Activated T-helper 1 cell treated with anti-CD3 and anti-CD28 coated beads, Interleukin-12 subunit alpha, Interleukin-12 subunit beta, Interleukin-2, Interleukin-4 antibody, amounts not matched to agents 30 ng/mL and 10 ng/mL and 1 ng/mL, durations not matched to agents 14 hours and 24 hours and 36 hours (primary cell): ENCODE measurements around the gene RADIL. TPM values are rescaled to one million over a fixed set of nuclear protein-coding genes. Genes with fewer than 3 reads are reported as not detected.

Experiments used
- DNase-seq: peaks from one replicate; pipeline ENCODE4 v3.0.0; 2021; ENCODE audit warnings: low spot score
- H3K27ac Mint-ChIP-seq: one replicate; pipeline ENCODE4 v1.8.0; 2021; ENCODE audit warnings: mild to moderate bottlenecking, mixed read lengths
- H3K27me3 Mint-ChIP-seq: one replicate; pipeline ENCODE4 v1.8.0; 2022; ENCODE audit warnings: mild to moderate bottlenecking, moderate library complexity, mixed read lengths; ENCODE audit not compliant: insufficient read depth
- H3K36me3 Mint-ChIP-seq: one replicate; pipeline ENCODE4 v1.8.0; 2021; ENCODE audit warnings: low read depth, mixed read lengths
- H3K4me1 Mint-ChIP-seq: one replicate; pipeline ENCODE4 v1.8.0; 2021; ENCODE audit warnings: low read depth, mixed read lengths
- H3K4me3 Mint-ChIP-seq: one replicate; pipeline ENCODE4 v1.8.0; 2021; ENCODE audit warnings: mild to moderate bottlenecking, moderate library complexity, mixed read lengths
- H3K9me3 Mint-ChIP-seq: one replicate; pipeline ENCODE4 v1.8.0; 2021; ENCODE audit warnings: mixed read lengths
- intact Hi-C: fragments of 100-400 bp; cut with micrococcal nuclease; formaldehyde crosslinking; loops from one replicate; pipeline ENCODE4 v1.15.1; 2024
- total RNA-seq: library from RNA; stranded (reverse); gene quantifications from 2 replicates; pipeline ENCODE4 v1.2.3, GENCODE V29; 2022

The RADIL gene
- total RNA-seq, 1 donor from 2014 or later, result 0.26 TPM

DNA sequence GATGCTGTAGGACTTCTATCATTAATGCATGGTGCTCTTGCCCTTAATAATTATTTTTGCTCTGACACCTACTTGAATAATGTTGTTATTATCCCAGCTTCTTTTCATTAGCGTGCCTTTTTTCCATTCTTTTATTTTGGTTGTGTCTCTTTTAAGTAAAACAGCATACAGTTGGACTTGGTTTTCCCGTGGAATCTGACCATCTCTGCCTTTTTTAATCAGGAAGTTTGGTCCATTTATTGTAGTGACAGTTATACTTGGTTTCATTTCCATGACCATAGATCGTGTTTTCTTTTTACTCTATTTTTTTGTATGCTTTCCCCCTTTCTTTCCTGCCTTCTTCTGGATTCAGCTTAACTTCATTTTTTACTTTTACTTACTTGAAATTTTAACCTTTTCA lies 26.3 kb downstream of the RADIL start:
- no peak overlapping the region for H3K4me3 Mint-ChIP-seq
- no peaks in the 10 kb centered on the region for H3K4me1 Mint-ChIP-seq
- peaks cover 22% of the 10 kb centered on the region for H3K27me3 Mint-ChIP-seq
- no peaks in the 10 kb centered on the region for H3K36me3 Mint-ChIP-seq
- no peak for DNase-seq
- H3K27ac Mint-ChIP-seq, result no peak overlapping the region
- peaks cover 4% of the 10 kb centered on the region for H3K9me3 Mint-ChIP-seq
- intact Hi-C loops, result no loop called here

DNA sequence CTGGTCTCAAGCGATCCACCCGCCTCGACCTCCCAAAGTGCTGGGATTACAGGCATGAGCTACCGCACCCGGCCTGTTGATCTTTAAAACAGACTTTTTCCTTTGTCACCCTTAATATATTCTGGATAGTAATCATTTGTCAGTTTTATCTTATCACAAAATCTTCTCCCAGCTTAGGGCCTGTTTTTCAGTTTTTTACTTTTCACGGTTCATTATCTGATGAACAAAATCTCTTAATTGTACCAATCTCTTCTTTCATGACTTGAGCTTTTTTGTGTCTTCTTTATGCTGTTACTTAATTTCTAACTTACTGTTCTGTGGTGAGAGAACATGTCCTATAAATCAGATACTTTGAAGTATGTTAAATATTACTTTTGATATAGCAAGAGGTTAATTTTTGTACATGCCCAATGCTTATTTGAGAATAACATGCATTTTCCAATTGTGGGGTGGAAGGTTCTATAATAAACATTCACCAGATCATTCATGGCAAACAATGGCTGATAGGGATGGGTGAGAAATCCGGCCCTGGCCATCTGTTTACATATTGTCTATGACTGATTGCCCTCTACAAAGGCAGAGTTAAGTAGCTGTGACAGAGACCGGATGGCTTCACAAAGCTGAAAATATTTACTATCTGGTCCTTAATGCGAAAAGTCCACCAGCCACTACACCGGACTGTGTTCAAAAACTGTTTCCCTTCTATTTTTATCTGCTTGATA lies 27.0 kb downstream of the RADIL start:
- intact Hi-C loops, result no loop called here
- H3K27ac Mint-ChIP-seq, result no peak overlapping the region
- DNase-seq, result no peak
- H3K9me3 Mint-ChIP-seq, result peaks cover 4% of the 10 kb centered on the region
- H3K4me1 Mint-ChIP-seq, result peaks cover 5% of the 10 kb centered on the region
- H3K27me3 Mint-ChIP-seq, result peaks cover 21% of the 10 kb centered on the region
- no peak overlapping the region for H3K4me3 Mint-ChIP-seq
- H3K36me3 Mint-ChIP-seq, result no peaks in the 10 kb centered on the region

DNA sequence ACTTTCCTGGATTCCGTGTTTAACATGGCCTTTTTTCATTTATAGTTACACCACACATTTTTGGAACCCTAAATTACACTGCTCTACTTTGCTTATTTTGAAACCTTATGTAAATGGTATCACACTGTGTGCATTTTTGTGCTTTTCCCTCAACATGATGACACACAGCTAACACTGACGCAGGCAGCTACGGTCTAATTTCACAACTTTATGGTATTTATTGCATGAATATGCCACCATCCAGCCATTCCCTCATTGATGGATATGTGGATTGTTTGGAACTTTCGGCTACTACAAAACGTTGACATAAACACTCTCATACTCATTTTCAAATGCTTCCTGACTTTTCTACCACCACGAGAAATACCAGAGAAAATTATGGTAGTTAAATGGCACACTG lies 28.6 kb downstream of the RADIL start:
- Mint-ChIP-seq H3K36me3 (no peaks in the 10 kb centered on the region), H3K27ac (no peak overlapping the region), H3K4me3 (no peak overlapping the region), H3K27me3 (peaks cover 16% of the 10 kb centered on the region), H3K4me1 (peaks cover 5% of the 10 kb centered on the region), H3K9me3 (no peaks in the 10 kb centered on the region)
- intact Hi-C loops, result no loop called here
- no peak for DNase-seq

DNA sequence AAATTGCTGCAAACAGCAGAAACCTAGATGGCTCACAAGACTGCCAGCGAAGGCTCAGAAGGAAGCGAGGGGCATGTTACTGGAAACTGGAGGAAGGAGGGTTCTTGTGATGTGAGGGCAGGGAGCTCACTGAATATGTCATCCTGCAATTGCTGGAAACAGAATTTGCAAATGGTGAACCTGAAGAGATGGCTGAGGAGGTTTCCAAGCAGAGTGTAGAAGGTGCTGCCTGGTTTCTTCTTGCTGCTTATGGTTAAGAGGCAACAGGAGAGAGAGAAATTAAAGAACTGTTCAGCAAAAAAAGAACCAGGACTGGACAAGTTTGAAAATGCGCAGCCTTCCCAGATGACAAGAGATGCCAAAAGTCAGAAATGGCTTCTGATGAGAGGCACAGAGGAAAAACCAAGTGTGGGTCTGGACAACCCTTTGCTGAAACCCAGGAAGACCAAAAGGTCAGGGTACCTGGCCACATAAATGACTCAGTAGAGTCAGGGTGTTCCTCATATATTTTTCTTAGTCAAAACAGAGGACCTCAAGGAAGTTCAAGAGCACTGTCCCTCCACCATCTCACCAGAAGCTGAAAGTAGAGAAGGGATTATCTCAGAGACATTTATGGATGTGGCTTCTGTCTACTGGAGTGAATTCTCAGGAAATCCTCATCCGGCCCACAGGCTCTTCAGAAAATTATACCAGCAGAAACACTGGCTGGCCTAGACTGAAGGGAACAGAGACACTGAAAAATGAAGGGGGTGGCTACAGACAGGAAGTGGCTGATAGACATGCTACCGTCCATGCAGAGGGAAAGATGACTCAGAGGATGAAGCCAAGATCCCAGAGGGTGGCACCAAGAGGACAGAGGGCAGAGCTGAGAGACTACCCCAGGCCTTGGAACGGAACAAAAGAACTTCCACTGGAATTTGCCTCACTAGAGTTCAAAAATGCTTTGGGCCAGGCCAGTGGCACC lies 31.8 kb downstream of the RADIL start:
- peaks cover 5% of the 10 kb centered on the region for H3K4me1 Mint-ChIP-seq
- intact Hi-C loops, result no loop called here
- peak overlapping the region; percentile 19 for H3K27ac Mint-ChIP-seq
- peaks cover 7% of the 10 kb centered on the region for H3K27me3 Mint-ChIP-seq
- H3K4me3 Mint-ChIP-seq, result no peak overlapping the region
- DNase-seq, result no peak
- no peaks in the 10 kb centered on the region for H3K36me3 Mint-ChIP-seq
- H3K9me3 Mint-ChIP-seq, result no peaks in the 10 kb centered on the region

DNA sequence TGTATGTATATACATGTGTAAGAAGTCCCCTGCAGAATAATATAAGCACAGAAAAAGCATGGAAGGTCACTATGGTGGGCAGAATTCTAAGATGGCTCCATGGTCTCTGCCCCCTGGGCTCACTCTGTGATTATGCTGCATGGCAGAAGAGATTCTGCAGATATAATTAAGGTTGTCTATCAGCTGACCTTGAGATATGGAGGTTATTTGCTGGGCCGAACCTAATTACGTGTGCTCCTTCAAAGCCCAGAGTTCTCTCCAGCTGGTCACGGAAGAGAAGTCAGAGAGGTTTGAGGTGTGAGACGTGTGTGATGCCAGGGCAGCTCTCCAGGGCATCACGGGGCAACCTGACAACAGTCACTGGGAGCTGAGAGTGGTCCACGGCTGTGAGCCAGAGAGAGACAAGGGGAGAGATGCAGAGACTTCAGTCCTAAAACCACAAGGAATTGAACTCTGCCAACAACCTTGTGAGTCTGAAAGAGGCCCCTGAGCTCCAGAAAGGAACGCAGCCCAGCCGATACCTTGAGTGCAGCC lies 33.2 kb downstream of the RADIL start:
- no peaks in the 10 kb centered on the region for H3K9me3 Mint-ChIP-seq
- H3K27ac Mint-ChIP-seq, result no peak overlapping the region
- intact Hi-C loops, result no loop called here
- peaks cover 10% of the 10 kb centered on the region for H3K27me3 Mint-ChIP-seq
- no peak for DNase-seq
- no peaks in the 10 kb centered on the region for H3K36me3 Mint-ChIP-seq
- H3K4me1 Mint-ChIP-seq, result peaks cover 5% of the 10 kb centered on the region
- no peak overlapping the region for H3K4me3 Mint-ChIP-seq

DNA sequence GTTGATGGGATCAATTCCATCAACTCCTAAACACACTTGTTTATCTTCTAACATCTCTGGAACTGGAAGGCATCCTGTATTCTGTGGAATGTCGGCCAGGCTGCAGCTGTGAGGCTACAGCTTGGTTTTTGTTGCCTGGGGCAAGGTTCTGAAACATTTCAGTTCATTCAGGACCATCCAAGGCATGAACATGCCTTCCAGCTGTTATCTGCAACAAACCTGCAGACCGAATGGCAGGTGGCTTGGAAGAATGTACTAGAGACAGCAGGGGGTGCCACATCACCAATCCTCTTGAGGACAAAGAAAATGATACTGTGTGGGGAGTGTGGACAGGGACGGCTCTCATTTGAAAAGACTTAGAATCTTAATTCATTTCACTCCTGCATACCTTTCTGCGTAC lies 34.1 kb downstream of the RADIL start:
- intact Hi-C loops, result loop anchor here (1.0 kb wide), 1 partner anchor 236 kb away; no protein-coding TSS in a partner anchor
- Mint-ChIP-seq H3K4me3 (no peak overlapping the region), H3K27ac (no peak overlapping the region), H3K9me3 (no peaks in the 10 kb centered on the region), H3K27me3 (peaks cover 11% of the 10 kb centered on the region), H3K36me3 (no peaks in the 10 kb centered on the region), H3K4me1 (peaks cover 5% of the 10 kb centered on the region)
- DNase-seq, result no peak

DNA sequence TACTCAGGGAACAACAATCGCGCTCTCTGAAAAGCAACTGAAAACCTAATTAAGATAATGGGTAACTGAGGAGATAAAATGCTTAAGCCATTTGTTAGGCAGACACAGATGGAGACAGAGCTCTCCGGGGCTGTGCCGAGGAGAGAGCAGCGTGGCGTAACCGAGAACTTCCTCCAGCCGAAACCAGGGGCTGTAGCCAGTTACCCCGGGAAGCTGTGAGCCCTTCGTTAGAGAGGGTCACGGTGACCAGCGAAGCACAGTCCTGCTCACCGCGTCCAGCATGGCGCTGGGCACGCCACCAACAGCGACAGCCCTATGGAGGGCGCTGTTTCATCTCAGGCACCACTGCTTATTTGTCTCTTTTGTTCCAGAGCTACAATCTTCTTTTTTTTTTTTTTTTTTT lies 37.8 kb downstream of the RADIL start:
- Mint-ChIP-seq H3K27ac (no peak overlapping the region), H3K27me3 (peaks cover 11% of the 10 kb centered on the region), H3K36me3 (no peaks in the 10 kb centered on the region), H3K9me3 (no peaks in the 10 kb centered on the region), H3K4me3 (no peak overlapping the region), H3K4me1 (no peaks in the 10 kb centered on the region)
- no peak for DNase-seq
- intact Hi-C loops, result no loop called here

DNA sequence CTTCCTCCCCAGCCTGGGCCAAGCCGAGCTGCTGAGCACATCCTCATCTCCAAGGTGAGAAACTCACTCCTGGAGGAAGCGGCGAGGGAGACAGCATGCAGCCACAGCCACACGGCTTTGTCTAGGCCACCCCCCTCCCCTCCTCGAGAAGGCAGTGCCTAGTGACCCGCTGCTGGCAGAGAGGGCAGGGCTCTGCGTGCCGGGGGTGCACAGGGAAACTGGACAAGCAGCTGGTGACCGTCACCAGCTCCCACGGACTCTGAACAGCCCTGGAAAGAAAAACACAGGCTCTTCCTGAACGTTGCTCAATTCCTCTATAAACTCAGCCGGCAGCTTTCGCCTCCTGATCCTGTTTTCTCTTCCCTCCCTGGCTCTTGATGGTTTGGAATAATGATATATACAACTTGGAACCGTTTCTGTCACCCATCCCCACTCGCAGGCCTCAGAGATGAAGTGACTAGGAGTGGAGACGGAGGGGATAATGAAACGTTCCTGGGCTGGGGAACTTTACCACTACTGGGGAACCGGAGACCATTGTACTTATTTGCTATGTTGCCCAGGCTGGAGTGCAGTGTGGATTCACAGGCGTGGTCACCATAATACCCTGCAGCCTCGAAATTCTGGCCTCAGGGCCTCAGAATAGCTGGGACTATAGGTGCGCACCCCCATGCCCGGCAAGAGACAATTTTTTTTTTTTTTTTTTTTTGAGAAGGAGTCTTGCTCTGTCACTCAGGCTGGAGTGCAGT lies 41.0 kb downstream of the RADIL start:
- Mint-ChIP-seq H3K27ac (no peak overlapping the region), H3K9me3 (no peaks in the 10 kb centered on the region), H3K36me3 (no peaks in the 10 kb centered on the region), H3K4me3 (no peak overlapping the region), H3K27me3 (peaks cover 8% of the 10 kb centered on the region), H3K4me1 (no peaks in the 10 kb centered on the region)
- DNase-seq, result no peak
- intact Hi-C loops, result no loop called here

DNA sequence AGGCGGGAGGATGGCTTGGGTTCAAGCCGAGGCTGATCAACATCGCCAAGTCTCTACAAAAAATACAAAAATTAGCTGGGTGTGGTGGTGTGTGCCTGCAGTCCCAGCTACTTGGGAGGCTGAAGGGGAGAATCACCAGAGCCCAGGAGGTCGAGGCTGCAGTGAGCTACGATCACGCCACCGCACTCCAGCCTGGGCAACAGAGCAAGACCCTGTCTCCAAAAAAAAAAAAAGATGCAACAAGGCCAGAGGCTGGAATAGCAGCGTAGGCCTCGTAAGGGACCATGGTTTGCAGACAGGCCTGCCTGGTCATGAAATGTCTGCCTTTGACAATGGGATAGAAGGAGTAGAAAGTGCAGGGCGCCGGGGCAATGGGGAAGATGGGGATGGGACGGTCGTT lies 41.7 kb downstream of the RADIL start:
- no peak overlapping the region for H3K27ac Mint-ChIP-seq
- no peaks in the 10 kb centered on the region for H3K4me1 Mint-ChIP-seq
- no peaks in the 10 kb centered on the region for H3K9me3 Mint-ChIP-seq
- DNase-seq, result no peak
- no peaks in the 10 kb centered on the region for H3K36me3 Mint-ChIP-seq
- no peak overlapping the region for H3K4me3 Mint-ChIP-seq
- peaks cover 4% of the 10 kb centered on the region for H3K27me3 Mint-ChIP-seq
- intact Hi-C loops, result no loop called here

DNA sequence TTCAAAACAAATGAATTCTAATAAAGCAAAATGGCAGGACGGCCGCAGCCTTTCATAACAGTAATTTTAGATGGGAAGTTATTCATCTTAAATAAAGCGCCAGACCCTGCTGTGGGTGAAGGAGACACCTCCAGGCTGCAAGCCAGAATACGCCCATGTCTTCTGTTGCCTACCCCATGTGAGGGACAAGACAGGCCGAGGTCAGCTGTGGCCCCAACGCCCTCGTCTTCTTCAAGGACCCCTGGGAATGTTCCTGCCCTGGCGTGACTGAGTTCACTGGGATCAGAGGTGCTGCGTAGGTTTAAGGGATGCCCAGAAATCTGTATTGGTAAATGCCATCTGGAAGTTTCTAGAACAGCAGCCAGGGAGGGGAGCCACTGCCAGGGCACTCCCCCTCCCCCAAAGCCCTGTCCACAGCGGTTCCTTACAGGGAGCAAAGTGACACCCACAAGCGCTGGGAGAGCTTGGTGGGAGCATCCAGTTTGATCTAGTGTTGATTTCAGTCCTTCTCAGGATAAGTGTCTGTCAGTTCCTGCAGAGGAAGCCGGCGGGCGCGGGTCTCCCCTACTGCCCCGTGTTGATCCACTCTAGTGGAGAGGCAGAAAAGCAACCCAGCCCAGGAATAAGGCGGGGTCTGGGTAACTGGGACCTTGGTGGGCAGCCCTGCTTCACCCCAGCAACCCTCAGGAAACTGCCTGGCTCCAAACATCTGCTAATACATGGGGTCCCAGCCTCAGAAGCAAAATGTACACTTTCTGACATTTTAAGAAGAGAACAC lies 42.3 kb downstream of the RADIL start:
- H3K4me3 Mint-ChIP-seq, result no peak overlapping the region
- no peak for DNase-seq
- intact Hi-C loops, result no loop called here
- no peak overlapping the region for H3K27ac Mint-ChIP-seq
- H3K4me1 Mint-ChIP-seq, result no peaks in the 10 kb centered on the region
- H3K36me3 Mint-ChIP-seq, result no peaks in the 10 kb centered on the region
- no peaks in the 10 kb centered on the region for H3K9me3 Mint-ChIP-seq
- peaks cover 4% of the 10 kb centered on the region for H3K27me3 Mint-ChIP-seq

DNA sequence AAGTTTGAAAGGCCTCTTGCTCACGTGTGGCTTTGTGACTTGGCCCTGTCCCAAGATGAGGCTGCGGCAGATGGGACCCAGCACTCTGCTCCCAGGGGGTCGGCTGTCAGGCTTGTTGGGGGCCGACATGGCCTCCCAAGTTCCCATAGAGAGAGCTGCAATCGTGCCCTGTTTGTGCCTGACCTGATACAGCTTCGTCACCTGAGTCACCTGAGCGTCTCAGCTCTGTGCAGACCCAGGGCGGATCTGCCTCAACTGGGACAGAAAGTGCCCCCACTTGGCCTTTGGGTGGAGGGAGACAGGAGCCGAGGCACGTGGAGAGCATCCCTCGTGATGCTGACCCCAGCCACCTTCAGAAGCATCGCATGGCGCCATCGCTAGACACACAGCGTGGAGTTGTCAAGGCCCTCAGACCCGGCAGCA lies 43.4 kb downstream of the RADIL start:
- no peaks in the 10 kb centered on the region for H3K9me3 Mint-ChIP-seq
- intact Hi-C loops, result no loop called here

More for the DNA sequence above, 43.4 kb downstream of the RADIL start:
- Mint-ChIP-seq H3K27me3 (no peaks in the 10 kb centered on the region), H3K36me3 (no peaks in the 10 kb centered on the region), H3K4me1 (no peaks in the 10 kb centered on the region), H3K4me3 (no peak overlapping the region), H3K27ac (no peak overlapping the region)
- DNase-seq, result no peak
